GM10847 (cell line): Measurements from ENCODE around the gene TBC1D2B.

Experiments
- POLR2A ChIP-seq: IDR thresholded peaks from 2 replicates; pipeline ENCODE4 v1.6.1; 2011; ENCODE audit not compliant: insufficient read length; ENCODE audit errors: extremely low read depth

Gene TBC1D2B

GRCh38 chr15:77983708-77984445 lies 93.6 kb downstream of the TBC1D2B start:
- TF ChIP-seq POLR2A: no peak

GRCh38 chr15:77983091-77983707 lies 94.3 kb downstream of the TBC1D2B start:
- TF ChIP-seq POLR2A: no peak

- TF ChIP-seq POLR2A: no peak
Observed at GRCh38 chr15:77982127-77982490, 95.4 kb downstream of the TBC1D2B start.

GRCh38 chr15:77981281-77982126 lies 96.0 kb downstream of the TBC1D2B start:
- TF ChIP-seq POLR2A: no peak

- TF ChIP-seq POLR2A: no peak
Observed at GRCh38 chr15:77980098-77980497, 97.4 kb downstream of the TBC1D2B start.

- TF ChIP-seq POLR2A: no peak
Observed at GRCh38 chr15:77975332-77976094, 102.0 kb downstream of the TBC1D2B start.

GRCh38 chr15:77974416-77975331 lies 102.8 kb downstream of the TBC1D2B start:
- no peak for TF ChIP-seq POLR2A

GRCh38 chr15:77974098-77974414 lies 103.5 kb downstream of the TBC1D2B start:
- no peak for TF ChIP-seq POLR2A

GRCh38 chr15:77969055-77969454 lies 108.5 kb downstream of the TBC1D2B start:
- TF ChIP-seq POLR2A: no peak

DNA sequence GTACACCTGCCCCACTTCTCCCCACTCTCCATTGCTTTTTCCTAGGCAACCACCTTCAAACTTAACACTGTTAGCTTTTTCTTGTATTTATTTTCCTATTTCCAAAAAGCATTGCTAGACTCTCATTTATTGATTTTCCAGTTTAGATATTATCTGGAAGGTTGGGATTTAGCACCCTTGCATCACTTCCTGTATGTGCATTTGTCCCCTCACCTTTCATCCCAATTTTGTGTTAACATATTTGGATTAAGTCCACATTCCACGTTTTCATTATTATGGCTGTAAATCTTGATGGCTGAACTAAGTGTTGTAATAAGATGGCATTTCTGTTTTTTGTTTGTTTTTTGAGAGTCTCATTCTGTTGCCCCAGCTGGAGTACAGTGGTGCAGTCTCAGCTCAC lies 109.7 kb downstream of the TBC1D2B start:
- no peak for TF ChIP-seq POLR2A

DNA sequence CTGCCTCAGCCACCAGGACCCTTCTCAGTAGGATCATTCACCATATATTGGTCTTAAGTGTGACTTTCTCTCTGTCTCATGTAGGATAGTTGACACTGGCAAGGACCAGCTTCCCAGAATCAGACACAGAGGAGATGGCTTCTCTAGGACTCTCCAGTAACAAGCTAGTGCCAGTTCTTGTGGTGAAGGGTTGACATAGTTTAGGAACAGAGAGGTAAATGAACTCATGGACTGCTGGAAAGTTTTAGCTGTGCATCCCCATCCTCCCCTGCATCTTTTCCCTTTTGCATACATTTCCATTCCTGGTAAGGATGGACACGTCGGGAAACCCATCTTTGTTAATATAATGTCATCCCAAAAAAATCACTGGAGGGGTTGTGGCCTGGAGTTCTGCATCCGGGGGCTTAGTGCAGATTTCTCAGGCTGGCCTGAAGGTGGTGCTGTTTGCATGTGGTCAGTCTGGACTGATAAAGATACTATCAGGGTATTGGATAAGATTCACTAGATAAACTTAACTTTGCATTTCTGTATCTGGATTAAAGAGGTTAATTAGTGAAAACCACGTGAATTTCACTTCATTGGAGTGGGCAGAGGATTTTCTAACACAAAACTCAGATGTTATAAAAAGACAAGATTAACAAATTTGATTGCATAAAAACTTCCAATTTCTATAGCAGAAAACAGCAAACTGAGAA lies 110.8 kb downstream of the TBC1D2B start:
- no peak for TF ChIP-seq POLR2A

- TF ChIP-seq POLR2A: no peak
Observed at GRCh38 chr15:77964193-77964592, 113.3 kb downstream of the TBC1D2B start.

GRCh38 chr15:77959432-77959879 lies 118.1 kb downstream of the TBC1D2B start:
- TF ChIP-seq POLR2A: no peak

DNA sequence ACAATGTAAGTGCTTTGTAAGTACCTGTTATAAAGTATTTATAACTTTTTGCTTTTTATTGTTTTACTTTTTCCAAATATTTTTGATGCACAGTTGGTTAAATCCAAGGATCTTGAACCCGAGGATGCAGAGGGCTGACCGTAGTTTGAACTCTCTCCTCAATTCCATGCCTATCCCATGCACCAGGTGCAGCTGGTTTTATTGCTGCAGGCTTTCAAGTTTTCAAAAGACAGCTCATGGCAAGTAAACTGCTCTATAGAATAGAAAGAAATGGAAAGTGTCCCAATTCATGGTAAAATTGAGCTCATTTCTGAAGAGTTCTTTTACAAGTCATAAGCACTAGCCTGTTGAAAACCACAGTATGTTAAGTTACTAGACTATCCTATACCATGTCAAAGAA lies 131.9 kb downstream of the TBC1D2B start:
- TF ChIP-seq POLR2A: no peak
